ENCODE results near the gene MXD4. TPM values are rescaled to one million over a fixed set of nuclear protein-coding genes. Genes with fewer than 3 reads are reported as not detected.

MXD4 gene
- total RNA-seq, 1 donor = 44.9 TPM

- H3K4me3 ChIP-seq (ENCODE audit: low read depth, low read length) = no peak overlapping the region
- DNase-seq (ENCODE audit: low read depth) = no peak
- TF ChIP-seq CTCF (IDR thresholded peaks at IDR 0.05; ENCODE audit: insufficient read depth, low read depth, low read length) = no peak
Measured at GRCh38 chr4:2291705-2292645, 30.1 kb upstream of the MXD4 start.

- TF ChIP-seq CTCF (IDR thresholded peaks at IDR 0.05; ENCODE audit: insufficient read depth, low read depth, low read length) = no peak
- no peak overlapping the region for H3K4me3 ChIP-seq (ENCODE audit: low read depth, low read length)
- no peak for DNase-seq (ENCODE audit: low read depth)
Measured at GRCh38 chr4:2290974-2291704, 29.2 kb upstream of the MXD4 start.

GRCh38 chr4:2290488-2290887 is 28.6 kb upstream of the MXD4 start:
- TF ChIP-seq CTCF (IDR thresholded peaks at IDR 0.05; ENCODE audit: insufficient read depth, low read depth, low read length) = no peak
- no peak overlapping the region for H3K4me3 ChIP-seq (ENCODE audit: low read depth, low read length)
- no peak for DNase-seq (ENCODE audit: low read depth)

GRCh38 chr4:2289955-2290333 is 28.0 kb upstream of the MXD4 start:
- no peak for TF ChIP-seq CTCF (IDR thresholded peaks at IDR 0.05; ENCODE audit: insufficient read depth, low read depth, low read length)
- H3K4me3 ChIP-seq (ENCODE audit: low read depth, low read length) = no peak overlapping the region
- DNase-seq (ENCODE audit: low read depth) = no peak

GRCh38 chr4:2289311-2289954 is 27.5 kb upstream of the MXD4 start:
- no peak for DNase-seq (ENCODE audit: low read depth)

More at GRCh38 chr4:2289311-2289954, 27.5 kb upstream of the MXD4 start:
- TF ChIP-seq CTCF (IDR thresholded peaks at IDR 0.05; ENCODE audit: insufficient read depth, low read depth, low read length) = no peak
- H3K4me3 ChIP-seq (ENCODE audit: low read depth, low read length) = no peak overlapping the region

All from fibroblast of villous mesenchyme (primary cell).